ENCODE results near the gene MORN1.

- TF ChIP-seq, protein P1, sequence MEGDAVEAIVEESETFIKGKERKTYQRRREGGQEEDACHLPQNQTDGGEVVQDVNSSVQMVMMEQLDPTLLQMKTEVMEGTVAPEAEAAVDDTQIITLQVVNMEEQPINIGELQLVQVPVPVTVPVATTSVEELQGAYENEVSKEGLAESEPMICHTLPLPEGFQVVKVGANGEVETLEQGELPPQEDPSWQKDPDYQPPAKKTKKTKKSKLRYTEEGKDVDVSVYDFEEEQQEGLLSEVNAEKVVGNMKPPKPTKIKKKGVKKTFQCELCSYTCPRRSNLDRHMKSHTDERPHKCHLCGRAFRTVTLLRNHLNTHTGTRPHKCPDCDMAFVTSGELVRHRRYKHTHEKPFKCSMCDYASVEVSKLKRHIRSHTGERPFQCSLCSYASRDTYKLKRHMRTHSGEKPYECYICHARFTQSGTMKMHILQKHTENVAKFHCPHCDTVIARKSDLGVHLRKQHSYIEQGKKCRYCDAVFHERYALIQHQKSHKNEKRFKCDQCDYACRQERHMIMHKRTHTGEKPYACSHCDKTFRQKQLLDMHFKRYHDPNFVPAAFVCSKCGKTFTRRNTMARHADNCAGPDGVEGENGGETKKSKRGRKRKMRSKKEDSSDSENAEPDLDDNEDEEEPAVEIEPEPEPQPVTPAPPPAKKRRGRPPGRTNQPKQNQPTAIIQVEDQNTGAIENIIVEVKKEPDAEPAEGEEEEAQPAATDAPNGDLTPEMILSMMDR (IDR thresholded peaks at IDR 0.05): no peak
- TF ChIP-seq POLR2A (IDR thresholded peaks at IDR 0.05) (no peak), EP300 (IDR thresholded peaks at IDR 0.05) (no peak), POLR2AphosphoS5 (IDR thresholded peaks at IDR 0.05) (peak; percentile 23)
These were observed 112.1 kb downstream of the MORN1 start for GRCh38 chr1:2279210-2279639.

All from gastroesophageal sphincter (tissue), 3 donors.